RPMI7951 (cell line): Measurements from ENCODE around the gene SIDT1. TPM values are rescaled to one million over a fixed set of nuclear protein-coding genes. Genes with fewer than 3 reads are reported as not detected.

Source experiments
- DNase-seq: peaks from one replicate; pipeline ENCODE4 v3.0.0-alpha.2; 2012; ENCODE audit warnings: low read depth
- total RNA-seq: library from RNA; depleted of rRNA; stranded (reverse); fragments of >200 nt; shearing (Covaris generic); gene quantifications from 2 replicates; pipeline ENCODE4 v1.2.3, GENCODE V29; 2014

The SIDT1 gene
- total RNA-seq, 1 experiment from 2014 or later: not detected

DNA sequence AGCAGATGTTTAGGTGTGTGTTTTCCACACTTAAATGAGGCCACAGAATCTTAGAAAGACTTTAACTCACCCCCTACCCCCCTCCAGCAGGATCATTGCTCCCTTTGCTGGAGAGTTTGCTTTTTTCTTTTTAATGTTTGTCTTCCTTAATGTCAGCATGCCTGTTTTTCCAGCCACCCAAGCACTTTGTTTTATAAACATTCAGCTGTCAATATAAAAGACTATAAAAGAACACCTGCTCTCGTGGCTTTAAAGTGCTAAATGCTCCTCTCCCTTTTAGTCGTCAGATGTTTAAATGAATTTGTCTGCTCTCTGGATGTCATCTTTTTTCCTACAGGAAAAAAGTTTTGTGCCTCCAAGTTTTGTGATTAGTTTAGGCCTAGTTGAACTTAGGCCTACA lies 61.7 kb downstream of the SIDT1 start:
- DNase-seq: no peak

DNA sequence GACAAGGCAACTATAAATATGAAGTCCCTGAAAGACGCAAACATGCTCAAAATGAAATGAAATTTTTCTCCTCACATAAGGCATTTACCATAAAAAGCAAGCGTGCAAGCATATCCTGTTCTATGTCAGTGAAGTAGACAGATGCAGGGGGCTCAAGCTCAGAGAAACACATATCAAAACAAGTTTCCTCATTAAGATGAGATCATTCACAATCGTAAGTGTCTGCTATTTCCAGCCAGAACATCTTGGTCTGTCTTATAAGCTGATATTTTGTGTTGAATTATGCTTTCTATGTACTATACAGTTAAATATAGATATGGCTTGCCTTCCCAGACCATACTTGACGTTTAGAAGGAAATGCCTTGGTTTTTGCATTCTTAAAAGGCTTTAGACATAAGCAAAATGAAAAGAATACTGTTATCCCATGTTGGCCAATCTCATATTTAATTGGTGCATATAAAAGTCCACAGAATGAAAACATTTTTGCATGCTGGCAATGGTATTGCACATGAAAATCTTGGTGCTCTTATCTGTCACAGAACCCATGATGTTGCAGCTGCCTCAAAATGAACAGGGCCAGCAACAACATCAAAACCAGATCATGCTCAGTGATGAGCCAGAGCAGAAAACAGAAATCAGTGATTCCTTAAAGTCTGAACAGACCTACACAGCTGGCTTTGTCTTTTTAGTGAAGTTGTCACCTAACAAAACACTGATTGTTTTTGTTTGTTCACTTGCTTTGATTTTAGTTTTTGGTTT lies 65.4 kb downstream of the SIDT1 start:
- DNase-seq: no peak

DNA sequence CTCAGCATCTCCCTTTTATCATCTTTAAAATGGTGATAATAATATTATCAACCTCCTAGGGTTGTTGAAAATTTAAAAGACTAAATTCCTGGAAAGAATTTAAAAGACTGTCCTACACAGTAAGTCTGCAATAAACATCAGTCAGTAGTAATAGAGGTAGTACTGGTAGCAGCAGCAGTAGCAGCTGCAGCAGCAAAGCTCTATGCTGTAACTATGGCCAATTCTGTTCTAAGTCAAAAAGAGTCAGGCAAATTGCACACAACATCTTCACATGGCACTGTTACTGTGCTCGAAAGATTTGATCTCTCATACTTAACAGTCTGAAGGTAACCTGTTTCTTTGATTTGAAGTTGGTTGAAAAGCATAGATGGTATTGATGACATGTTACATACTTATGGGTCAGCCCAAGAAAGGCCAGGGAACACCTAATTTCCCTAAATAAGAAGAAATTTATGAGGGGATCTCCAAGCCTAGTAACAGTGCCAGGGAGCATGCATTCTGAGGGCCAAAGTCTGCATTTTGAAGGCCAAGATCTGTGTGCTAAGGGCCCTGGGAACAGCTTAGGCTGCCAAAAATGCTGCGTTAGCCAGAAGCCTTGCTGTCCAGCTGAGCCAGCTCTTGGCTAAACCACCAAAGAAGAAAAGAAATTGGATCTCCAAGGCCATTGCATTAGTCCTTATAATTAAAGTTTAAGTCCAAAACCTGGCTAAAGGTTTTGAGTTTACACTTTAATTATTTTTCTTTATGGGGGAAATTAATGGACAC lies 68.2 kb downstream of the SIDT1 start:
- no peak for DNase-seq

DNA sequence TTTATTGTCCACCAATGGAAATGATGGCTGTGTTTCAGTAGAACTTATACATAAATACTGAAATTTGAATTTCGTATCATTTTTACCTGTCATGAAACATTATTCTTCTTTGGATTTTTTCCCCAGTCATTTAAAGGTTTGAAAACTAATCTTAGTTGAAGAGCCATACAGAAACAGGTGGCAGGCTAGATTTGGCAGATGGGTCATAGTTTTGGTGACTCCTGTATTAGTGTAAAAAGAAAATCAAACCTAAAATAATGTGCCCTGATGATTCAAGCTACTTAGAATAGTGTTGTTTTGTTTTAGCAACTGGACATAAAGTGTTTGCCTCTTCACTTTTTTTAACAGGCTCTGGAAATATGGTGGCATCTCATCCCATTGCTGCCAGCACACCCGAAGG lies 68.9 kb downstream of the SIDT1 start:
- no peak for DNase-seq

DNA sequence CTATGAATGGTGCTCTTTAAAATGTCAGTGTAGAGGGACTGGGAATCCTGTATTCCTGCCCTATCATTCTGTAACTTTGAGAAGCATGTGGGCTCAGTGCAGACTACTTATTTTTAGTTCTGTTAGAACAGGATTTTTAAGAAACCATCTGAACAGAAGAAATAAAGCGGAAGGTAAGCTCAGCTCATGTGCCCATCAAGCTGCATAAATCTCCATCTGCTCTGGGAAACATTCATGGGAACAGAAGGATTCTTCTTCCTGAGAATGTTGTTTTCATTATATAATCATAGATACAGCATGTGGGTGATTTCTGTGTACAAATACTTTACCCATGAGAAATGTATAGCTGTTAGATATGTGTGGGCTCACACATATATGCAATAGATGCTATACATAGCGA lies 69.9 kb downstream of the SIDT1 start:
- DNase-seq: no peak

DNA sequence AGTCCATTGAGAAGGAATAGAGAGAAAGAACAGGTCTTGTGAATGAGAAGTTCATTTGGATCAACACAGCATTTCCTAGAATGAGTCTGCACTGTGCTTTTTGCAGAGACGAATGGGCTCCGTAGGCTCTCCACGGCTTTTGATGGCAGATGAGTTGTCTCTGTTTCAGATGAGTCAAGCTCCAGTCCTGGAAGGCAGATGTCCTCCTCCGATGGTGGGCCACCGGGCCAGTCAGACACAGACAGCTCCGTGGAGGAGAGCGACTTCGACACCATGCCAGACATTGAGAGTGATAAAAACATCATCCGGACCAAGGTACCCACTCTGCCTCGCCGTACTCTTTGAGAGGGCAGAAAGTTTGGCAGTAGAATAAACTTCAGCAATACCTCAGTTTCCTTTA lies 70.5 kb downstream of the SIDT1 start:
- no peak for DNase-seq

DNA sequence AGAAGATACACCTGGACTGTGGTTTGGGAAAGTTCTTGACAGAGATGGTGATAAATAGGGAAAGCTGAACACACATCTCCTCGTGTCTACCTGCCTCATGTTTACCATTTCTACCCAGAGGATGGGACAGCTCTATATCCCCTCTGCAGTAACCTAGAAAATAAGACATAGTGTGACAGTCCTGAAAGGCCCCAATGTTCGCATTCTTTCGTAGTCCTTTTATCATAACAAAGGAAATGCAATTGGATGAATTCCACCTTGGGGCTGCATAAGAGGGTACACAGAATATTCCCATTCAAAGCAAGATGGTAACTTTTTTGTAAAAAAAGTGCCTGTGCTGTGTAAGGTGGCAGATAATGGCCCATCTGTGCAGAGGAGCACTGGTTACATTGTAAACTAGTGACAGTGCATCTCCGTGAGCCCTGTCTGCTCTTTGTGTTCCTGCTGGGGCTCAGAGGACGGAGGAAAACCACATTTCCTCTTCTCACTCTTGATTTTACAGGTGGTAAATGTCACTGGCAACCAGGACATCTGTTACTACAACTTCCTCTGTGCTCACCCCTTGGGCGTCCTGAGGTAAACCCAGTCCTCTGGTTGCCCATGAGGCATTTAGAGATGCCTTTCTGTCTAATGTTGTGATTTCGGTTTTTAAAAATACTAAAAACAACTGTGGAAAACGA lies 74.3 kb downstream of the SIDT1 start:
- no peak for DNase-seq

DNA sequence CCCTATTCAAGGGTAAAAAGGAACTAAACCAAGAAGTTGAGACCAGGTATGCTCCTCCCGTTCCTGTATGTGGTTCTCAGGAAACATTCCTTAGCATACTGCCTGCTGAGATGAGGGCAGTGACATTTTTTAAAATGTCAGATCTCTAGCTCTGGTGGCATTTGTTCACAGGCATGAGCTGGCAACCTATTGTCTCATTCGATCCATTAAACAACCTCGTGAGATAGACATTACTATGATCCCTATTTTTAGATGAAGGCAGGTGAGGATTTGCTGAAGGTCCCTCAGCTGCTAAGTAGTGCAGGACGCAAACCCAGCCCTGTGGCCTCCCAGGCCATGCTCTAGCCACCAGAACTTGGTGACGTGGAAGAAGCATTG lies 74.9 kb downstream of the SIDT1 start:
- DNase-seq: no peak

DNA sequence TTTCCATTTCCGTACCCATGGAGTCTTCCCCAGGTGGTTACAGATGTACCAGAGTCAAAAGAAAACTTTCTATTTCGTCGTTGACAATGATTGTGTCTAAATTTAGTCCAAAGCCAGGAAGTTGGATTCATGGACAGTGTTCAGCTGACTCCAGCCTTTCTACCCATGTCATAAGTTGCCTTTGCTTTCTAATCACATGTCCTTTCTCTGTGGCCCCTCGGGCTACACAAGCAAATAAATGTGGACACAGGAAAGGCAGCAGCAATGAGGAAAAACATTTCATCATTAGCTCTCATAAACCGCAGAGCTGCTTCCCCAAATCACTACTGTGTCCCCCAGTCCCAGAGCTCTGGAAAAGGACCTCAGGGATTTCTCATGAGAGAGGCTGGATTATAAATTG lies 82.0 kb downstream of the SIDT1 start:
- DNase-seq: peak; percentile 61

DNA sequence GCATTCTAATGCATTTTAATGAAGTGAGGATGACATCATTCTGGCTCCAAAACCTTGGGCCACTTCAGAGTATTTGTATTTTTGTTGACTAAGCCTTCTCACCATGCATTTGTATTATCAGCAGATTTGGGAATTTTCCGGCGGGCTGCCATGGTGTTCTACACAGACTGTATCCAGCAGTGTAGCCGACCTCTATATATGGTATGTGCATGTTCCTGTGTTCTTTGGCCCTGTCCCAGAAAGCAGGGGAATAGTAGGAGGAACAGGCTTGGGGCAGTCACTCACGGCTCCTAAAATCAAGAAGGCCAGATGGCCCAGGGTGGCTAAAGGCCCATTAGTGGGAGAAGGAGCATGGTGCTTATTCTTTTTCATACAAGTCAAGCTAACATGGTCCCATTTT lies 83.6 kb downstream of the SIDT1 start:
- no peak for DNase-seq

DNA sequence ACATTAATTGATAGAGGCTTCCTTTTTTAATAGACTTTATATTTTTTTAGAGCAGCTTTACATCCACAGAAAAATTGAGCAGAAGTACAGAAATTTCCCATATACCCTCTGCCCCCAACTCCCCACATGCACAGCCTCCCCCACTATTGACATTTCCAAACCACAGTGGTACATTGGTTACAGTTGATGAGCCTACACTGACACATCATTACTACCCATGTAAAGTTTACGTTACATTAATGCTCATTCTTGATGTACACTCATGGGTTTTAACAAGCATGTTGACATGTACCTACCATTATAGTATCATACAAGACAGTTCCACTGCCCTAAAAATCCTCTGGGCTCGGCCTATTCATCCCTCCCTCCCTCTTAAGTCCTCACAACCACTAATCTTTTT lies 85.4 kb downstream of the SIDT1 start:
- DNase-seq: no peak

DNA sequence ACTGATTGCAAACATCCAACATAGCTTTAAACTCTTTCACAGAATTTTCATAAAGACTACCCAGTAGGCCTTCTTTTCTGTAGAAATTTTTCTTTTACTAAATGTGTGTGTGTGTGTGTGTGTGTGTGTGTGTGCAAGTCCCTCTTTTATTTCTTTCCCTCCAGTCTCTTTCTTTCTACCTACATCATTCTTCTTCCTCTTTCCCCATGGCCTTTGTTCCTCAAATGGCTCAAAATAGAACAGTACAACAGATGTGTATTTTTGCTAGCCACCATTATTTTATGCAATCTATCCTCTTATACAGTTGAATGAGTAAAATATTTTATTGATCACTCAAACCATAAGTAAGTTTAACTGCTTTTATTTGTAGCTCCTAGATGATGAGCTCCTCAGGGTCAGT lies 87.7 kb downstream of the SIDT1 start:
- no peak for DNase-seq

DNA sequence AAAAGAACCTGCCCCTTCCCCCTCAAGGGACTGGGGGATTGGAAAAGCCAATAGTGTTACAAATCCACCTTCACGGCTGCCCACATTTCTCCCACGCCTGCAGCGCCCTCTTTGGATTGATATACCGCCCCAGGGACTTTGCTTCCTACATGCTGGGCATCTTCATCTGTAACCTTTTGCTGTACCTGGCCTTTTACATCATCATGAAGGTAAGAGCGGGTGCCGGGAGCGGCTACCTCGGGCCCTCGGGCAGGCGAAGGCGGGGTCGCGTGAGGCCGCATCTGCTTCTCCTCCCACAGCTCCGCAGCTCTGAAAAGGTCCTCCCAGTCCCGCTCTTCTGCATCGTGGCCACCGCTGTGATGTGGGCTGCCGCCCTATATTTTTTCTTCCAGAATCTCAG lies 91.0 kb downstream of the SIDT1 start:
- DNase-seq: no peak

DNA sequence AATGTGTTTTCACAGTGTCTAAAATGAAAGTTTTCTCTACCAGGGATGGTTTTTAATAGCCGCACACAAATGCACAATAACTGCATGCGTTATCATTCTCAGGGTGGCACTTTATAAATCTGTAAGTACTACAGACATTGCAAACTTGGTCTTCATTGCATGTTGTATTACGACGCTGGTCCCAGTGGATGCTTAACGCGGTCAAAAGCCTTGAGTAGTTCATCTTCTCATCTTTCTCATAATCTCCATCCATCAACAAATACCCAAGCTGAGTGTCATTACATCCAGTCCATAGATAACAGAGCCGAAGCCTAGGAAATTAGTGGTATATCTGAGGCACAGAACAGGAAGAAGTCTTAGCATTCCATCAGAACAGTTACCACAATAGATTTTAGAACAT lies 91.5 kb downstream of the SIDT1 start:
- no peak for DNase-seq

DNA sequence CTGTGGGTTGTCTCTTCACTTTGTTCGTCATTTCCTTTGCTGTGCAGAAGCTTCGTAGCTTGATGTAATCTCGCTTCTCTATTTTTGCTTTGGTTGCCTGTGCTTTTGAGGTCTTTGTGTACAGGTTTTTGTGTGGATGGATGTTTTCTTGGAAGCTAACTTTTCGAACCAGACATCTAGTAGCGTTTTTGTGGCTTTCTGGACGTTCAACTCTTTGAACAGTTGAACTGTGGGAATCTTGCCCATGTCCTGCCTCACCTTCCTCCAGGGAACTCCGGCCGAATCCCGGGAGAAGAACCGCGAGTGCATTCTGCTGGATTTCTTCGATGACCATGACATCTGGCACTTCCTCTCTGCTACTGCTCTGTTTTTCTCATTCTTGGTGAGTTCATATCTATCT lies 93.5 kb downstream of the SIDT1 start:
- peak; percentile 10 for DNase-seq

DNA sequence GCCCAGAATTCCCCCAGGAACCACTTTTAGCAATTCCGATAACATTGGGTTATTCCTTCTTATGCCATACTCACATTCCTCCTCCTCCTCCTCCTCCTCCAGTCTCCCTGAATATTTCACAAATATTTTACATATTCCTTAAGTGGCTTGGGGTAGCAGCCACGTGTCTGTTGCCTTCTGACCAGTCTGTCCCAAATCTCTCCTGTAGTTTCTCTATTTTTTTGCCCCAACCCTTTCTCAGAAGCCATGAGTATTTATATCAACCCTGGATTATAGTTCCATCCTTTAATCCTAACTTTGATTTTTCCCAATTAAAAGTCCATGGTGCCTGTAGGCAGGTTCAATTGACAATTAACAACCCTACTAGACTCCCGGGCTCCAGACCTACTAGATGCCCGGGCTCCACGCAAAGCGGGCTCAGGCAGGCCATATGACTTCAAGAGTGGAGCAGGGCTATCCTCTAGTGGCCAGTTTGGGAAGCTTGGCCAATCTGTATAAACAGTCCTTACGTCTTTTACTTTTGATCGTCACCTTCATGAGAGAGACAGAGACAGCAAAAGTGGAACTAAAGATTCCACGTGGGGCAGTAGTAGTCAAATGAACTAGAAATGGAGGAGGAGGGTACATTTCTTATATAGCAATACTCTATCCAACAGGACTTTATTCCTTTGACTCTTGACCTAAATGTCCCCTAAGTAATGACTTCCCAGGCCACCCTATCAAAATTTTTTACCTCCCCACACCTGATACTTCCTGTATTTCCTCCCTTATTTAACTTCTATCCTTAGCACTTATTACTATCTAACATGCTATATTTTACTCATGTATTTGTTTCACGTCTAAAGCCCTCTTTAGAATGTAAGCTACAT lies 94.4 kb downstream of the SIDT1 start:
- DNase-seq: peak; percentile 76

DNA sequence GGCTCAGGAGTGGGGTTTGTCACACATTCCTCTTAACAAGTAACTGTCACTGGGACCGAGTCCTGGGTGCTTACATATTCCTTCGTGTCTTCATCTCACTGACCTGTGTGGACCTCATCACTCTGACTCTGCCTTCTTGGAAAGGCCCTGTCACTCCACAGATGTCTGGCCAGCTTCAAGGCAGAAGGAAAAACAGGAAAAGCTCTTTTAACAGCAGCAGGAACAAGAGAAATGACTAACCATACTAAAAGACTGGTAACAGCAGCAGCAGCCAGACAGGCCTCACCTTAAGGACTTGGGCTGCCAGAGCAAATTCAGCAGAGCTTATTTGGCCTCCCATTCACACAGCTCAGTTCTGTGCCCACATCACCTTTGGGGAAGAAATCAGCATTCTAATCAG lies 96.0 kb downstream of the SIDT1 start:
- no peak for DNase-seq

DNA sequence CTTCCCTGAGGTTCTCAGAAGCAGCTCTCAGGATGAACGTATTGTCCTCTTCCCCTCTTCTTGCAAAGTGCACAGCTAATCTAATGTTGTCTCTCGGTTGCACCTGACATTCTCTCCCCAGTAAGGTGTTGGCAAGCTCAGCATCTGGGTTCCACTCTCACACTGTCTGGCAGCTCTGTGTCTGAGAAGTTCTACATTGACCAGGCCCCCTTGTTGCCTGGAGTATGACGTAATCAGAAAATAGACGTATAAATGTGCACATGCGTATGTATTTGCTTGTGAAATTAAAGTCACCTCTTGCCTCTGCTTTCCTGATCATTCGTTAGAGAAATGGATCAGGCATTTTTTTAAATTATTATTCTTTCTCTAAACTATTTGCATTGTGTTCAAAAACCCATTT lies 96.4 kb downstream of the SIDT1 start:
- no peak for DNase-seq

DNA sequence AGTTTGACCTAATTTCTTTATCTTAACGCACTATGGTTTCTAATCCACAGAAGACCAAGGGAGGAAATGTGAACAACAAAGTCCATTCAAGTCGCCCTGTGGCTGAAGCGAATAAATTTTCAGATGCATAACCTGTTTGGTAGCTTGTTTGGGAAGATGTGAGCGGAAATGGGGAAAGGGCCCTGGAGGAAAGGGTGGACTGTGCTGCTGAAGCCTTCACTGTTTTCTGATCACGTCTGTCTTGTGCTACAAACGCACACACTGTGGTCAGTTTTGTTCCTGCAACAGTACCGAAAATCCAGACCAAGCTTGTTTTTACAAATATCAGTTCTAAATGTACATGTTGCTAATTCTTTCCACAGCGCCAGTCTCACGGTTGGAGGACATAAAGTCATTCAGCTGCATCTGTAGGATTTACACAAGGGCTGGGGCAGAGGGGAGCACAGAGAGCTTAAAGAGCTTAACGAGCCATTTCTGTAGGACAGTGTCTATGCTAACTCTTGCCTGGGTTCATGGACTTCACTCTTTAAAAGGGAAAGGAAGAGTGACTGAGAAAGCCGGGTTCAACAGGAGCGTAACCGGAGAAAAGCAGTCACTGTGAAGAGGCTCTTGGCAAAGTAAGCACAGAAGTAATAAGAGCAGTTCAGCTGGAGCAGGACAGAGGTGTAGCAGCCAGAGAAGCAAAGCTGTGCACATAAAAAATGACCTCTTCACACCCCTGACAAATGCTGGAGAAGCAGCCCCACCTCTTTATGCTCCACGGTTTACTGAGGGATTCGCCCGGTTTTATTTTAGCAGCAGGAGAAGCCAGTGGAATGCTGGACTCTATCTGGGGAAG lies 97.4 kb downstream of the SIDT1 start:
- DNase-seq: no peak

DNA sequence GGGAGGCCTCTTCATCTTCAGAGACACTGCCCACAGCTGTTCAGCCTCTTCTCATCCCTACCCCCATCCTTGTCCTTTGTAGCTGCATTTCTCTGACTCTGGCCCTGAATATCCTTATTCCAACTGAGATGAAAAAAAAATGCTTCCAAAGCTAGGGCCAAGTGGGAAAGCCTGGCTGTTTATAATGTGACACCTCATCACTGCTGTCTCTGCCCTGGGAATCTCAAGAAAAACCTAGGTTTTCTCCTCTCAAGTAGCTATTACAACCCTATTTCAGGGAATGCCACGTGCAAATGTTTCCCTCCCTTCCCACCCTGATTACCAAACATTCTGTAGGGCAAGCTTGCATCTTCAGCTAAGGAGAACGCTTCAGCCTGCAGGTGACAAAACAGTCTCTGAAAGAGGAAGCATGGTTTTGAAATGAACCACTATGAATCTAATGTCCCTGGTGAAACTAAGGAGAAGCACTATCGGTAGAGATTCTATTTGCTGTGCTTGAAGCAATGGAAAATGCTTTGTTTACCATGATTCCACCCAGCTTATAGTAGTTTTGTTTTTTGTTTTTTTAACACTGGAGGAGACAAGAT lies 98.7 kb downstream of the SIDT1 start:
- no peak for DNase-seq

DNA sequence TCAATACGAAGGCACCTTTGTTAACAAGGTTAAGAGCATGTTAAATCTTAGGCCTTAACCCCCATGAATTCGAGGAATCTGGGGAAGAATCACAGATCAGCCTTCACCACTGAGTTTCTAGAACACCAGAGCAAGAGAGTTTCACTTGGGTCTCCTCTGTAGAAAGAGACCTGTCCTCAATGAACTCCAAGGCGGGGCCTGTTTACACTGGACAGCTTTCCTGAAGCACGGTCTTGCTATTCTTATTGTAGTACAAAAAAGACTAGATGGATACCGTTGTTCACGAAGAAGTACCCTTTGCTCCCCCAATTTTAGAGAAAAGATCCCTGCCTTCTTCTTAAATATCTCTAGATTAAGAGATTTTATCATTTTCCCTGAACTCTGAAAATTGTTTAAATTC lies 99.2 kb downstream of the SIDT1 start:
- no peak for DNase-seq
